ENCODE data around the gene KLHL28.

KLHL28 gene

GRCh38 chr14:44959538-44959937 is 2.2 kb downstream of the KLHL28 start:
- no peak for DNase-seq

GRCh38 chr14:44956866-44957265 is 4.9 kb downstream of the KLHL28 start:
- no peak for DNase-seq

- no peak for DNase-seq
Observed at GRCh38 chr14:44955528-44955927, 6.2 kb downstream of the KLHL28 start.

- DNase-seq = no peak
Observed at GRCh38 chr14:44954750-44955149, 7.0 kb downstream of the KLHL28 start.

GRCh38 chr14:44952391-44953110 is 9.2 kb downstream of the KLHL28 start:
- DNase-seq = no peak

GRCh38 chr14:44951051-44951450 is 10.7 kb downstream of the KLHL28 start:
- DNase-seq = no peak

GRCh38 chr14:44945264-44945663 is 16.5 kb downstream of the KLHL28 start:
- no peak for DNase-seq

- no peak for DNase-seq
Observed at GRCh38 chr14:44944107-44944506, 17.6 kb downstream of the KLHL28 start.

GRCh38 chr14:44942436-44942835 is 19.3 kb downstream of the KLHL28 start:
- DNase-seq = no peak

GRCh38 chr14:44941591-44941990 is 20.2 kb downstream of the KLHL28 start:
- DNase-seq = no peak

GRCh38 chr14:44940944-44941343 is 20.8 kb downstream of the KLHL28 start:
- no peak for DNase-seq

GRCh38 chr14:44940211-44940610 is 21.5 kb downstream of the KLHL28 start:
- no peak for DNase-seq

GRCh38 chr14:44937547-44937946 is 24.2 kb downstream of the KLHL28 start:
- DNase-seq = no peak

- no peak for DNase-seq
Observed at GRCh38 chr14:44935155-44935554, 26.6 kb downstream of the KLHL28 start.

- no peak for DNase-seq
Observed at GRCh38 chr14:44928793-44929192, 33.0 kb downstream of the KLHL28 start.

- DNase-seq = no peak
Observed at GRCh38 chr14:44914849-44915248, 46.9 kb downstream of the KLHL28 start.

GRCh38 chr14:44912041-44912869 is 49.5 kb downstream of the KLHL28 start:
- no peak for DNase-seq

- no peak for DNase-seq
Observed at GRCh38 chr14:44910821-44911220, 50.9 kb downstream of the KLHL28 start.

- DNase-seq = no peak
Observed at GRCh38 chr14:44901696-44902095, 60.1 kb downstream of the KLHL28 start.

- no peak for DNase-seq
Observed at GRCh38 chr14:44898551-44898950, 63.2 kb downstream of the KLHL28 start.

- no peak for DNase-seq
Observed at GRCh38 chr14:44897845-44898151, 63.9 kb downstream of the KLHL28 start.

- peak; percentile 95 to 96 for DNase-seq
Observed at GRCh38 chr14:44897041-44897844, 64.5 kb downstream of the KLHL28 start.

- no peak for DNase-seq
Observed at GRCh38 chr14:44896275-44897040, 65.3 kb downstream of the KLHL28 start.

Data from NCI-H187 (cell line).